ENCODE data around the gene LYPD6B.
A peak's percentile ranks its signal among the peaks of the same experiment; 100 is the strongest.
"Not testable (repeated sequence)": the region's sequence is repeated elsewhere in the genome, so short reads cannot be mapped to it uniquely, and the experiment has no call there.

The LYPD6B gene

DNA sequence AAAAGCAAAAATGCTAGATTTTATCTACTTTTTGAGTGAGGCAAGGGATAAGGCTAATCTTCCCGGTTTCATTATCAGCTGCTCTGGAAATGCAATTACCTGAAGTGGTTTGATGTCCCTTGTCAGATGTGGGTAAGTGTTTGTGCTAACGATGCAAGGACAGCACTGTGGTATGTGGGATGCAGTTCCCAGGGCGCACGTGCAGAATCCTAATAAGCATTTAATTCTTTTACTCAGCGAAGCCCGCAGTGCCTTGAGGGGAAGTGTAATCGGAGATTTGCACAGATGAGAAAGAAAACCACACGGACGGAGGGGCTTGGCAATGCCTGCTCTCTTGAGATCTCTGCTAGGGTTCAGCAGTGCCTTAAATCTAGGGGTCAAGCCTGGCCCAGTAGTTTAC lies 183.4 kb downstream of the LYPD6B start:
- DNase-seq, result no peak

DNA sequence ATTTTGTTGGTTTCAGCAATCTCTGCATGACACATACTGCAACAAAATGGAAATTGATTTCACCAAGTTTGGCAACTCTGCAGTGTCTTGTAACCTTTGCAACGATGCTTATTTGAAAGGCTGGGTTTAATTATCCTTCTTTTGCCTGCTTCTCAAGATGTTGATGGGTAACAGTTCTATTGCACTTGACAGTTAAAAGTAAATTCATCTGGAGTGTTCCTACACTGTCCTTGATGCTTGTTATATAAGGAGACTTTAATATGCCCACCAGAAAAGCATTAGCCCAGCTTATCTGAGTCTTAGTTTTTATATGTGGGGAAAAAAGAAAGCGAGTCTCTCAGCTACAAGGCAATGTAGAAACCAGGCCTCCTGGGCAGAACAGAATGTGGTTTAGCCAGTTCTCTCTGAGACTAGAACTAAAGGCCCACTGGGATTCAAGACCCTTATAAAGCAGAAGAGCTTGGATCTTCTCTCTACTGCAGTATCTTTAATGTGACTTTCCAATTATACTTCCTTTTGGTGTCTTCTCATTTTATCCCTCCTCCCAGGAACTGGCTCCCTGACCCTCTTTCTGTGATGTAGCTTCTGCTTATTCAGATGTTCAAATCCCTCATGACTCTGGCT lies 185.1 kb downstream of the LYPD6B start:
- no peak for DNase-seq

DNA sequence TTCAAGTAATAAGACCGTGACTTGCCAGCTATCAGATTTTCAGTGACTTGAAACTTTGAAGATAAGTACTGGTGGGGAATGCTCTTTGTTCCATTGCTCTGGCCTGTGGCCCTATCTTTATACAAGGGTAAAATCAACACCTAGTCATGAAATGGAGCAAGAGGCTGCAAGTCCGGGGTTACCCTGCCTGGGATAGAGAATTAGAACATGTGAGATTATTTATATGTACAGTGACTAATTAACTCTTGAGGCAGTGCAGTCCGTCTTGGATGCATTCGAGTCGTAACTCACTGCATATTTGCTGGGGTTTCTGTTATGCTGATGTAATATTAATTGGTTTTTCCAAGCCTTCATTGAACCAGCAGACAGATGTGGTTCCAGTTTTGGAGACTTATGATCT lies 186.0 kb downstream of the LYPD6B start:
- DNase-seq, result no peak

GRCh38 chr2:149225446-149225845 lies 186.9 kb downstream of the LYPD6B start:
- DNase-seq, result peak; percentile 76

- no peak for DNase-seq
These were observed 188.3 kb downstream of the LYPD6B start for GRCh38 chr2:149226790-149227189.

DNA sequence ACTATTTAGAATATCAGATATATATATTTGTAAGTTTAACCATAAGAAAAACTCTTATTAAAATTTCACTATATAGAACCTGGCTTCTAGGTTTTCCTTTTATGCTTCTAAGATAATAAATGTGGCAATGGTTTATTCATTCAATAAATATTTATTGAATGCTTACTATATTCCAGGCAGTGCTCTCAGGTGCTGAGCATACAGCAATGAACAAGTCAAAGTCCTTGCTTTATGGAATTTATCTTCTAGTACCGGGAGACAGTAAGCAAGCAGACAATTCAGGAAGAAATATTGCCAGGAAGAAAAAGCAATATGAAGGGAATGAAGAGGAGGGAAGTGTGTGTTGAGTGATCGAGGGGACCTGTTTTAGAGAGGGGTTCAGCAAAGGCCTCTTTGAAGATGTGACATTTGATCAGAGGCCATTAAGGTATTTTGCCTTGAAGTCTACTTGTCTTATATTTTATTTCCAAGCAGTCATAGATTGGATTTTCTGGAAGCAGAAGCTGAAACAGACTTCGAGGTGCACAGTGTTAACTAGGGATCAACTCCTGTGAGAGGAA lies 197.4 kb downstream of the LYPD6B start:
- DNase-seq, result no peak

DNA sequence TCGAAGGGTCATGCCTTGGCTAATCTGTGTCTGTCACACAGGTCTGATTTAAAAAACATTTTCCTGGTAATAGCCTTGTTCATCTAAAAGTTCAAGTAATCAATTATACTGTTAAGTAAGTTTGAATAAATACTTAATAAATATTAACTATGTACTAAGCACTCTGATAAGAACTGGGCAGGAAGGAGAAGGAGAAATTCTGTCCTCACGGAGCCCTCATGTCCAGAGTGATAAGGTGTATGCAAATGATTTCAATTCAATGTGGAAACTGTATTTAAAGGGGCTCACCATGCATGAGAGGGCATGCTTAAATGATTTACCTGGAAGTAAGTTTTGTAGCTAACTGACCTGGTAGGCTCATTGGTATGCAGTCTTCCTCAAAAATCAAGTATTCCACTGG lies 197.9 kb downstream of the LYPD6B start:
- DNase-seq, result no peak

GRCh38 chr2:149246186-149246585 lies 207.7 kb downstream of the LYPD6B start:
- DNase-seq, result no peak

- DNase-seq, result not testable (repeated sequence)
These were observed 212.9 kb downstream of the LYPD6B start for GRCh38 chr2:149251436-149251835.

DNA sequence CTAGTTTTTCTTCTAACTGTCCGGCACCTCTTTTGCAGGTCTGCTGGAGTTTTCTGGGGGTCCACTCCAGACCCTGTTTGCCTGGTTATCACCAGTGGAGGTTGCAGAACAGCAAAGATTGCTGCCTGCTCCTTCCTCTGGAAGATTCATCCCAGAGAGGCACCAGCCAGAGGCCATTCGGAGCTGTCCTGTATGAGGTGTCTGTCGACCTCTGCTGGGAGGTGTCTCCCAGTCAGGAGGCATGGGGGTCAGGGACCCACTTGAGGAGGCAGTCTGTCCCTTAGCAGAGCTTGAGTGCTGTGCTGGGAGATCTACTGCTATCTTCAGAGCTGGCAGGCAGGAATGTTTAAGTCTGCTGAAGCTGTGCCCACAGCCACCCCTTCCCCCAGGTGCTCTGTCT lies 218.4 kb downstream of the LYPD6B start:
- DNase-seq, result not testable (repeated sequence)

GRCh38 chr2:149258531-149258930 lies 220.0 kb downstream of the LYPD6B start:
- DNase-seq, result no peak

- DNase-seq, result no peak
These were observed 220.6 kb downstream of the LYPD6B start for GRCh38 chr2:149259136-149259535.

DNA sequence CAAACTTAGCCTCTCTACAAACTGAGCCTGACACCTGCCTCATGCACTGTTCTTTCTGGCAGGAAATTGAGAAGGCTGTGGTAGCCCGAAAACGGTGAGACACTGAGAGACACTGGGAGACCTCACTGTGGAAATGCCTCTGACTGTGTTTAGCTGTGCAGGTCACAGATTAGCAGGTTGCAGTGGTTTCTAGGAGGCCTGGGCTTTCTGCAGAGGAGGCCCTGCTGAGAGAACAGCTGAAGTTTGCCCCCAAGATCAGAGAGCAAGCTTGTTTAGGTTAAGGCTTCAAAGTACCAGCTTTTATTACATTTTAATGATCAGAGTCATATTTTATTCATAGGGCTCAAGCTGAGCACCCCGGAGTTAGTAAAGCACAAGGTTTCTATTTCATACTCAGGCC lies 223.2 kb downstream of the LYPD6B start:
- DNase-seq, result no peak
